ENCODE results near the gene TULP4.
"Not testable (repeated sequence)": the region's sequence is repeated elsewhere in the genome, so short reads cannot be mapped to it uniquely, and the experiment has no call there.

Gene TULP4

GRCh38 chr6:158519300-158519699, 207.0 kb downstream of the TULP4 start:
- no peak overlapping the region for H3K27ac ChIP-seq
- TF ChIP-seq, protein P1, sequence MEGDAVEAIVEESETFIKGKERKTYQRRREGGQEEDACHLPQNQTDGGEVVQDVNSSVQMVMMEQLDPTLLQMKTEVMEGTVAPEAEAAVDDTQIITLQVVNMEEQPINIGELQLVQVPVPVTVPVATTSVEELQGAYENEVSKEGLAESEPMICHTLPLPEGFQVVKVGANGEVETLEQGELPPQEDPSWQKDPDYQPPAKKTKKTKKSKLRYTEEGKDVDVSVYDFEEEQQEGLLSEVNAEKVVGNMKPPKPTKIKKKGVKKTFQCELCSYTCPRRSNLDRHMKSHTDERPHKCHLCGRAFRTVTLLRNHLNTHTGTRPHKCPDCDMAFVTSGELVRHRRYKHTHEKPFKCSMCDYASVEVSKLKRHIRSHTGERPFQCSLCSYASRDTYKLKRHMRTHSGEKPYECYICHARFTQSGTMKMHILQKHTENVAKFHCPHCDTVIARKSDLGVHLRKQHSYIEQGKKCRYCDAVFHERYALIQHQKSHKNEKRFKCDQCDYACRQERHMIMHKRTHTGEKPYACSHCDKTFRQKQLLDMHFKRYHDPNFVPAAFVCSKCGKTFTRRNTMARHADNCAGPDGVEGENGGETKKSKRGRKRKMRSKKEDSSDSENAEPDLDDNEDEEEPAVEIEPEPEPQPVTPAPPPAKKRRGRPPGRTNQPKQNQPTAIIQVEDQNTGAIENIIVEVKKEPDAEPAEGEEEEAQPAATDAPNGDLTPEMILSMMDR (IDR thresholded peaks at IDR 0.05) = no peak
- no peak for TF ChIP-seq ZFX (IDR thresholded peaks at IDR 0.05; ENCODE audit: borderline replicate concordance)

- H3K27ac ChIP-seq = no peak overlapping the region
- no peak for TF ChIP-seq ZFX (IDR thresholded peaks at IDR 0.05; ENCODE audit: borderline replicate concordance)
- TF ChIP-seq, protein P1 (IDR thresholded peaks at IDR 0.05) = no peak
Measured at GRCh38 chr6:158519761-158520160, 207.5 kb downstream of the TULP4 start.

- not testable (repeated sequence) for H3K27ac ChIP-seq
Measured at GRCh38 chr6:158520975-158521374, 208.7 kb downstream of the TULP4 start.

DNA sequence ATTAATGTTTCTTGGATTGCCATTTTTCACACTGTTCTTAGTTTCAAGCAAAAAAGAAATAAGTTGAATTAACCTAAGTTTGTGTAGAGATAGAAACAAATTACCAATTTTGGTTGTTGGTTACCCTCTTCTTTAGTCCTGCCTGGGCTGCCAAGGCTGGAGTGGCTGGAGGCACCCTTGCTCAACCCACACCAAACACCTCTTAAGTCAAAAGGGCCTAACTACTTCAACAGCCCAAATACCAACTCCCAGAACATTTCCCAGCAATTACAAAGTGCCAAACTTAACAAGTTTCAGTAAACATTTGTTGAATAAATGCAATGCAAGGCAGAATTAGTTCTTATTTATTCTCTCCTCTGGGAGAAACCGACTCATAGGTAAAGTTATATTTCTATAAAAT, 209.5 kb downstream of the TULP4 start:
- TF ChIP-seq, protein P1 (IDR thresholded peaks at IDR 0.05) = no peak
- no peak for TF ChIP-seq ZFX (IDR thresholded peaks at IDR 0.05; ENCODE audit: borderline replicate concordance)
- no peak overlapping the region for H3K27ac ChIP-seq

GRCh38 chr6:158522616-158523015, 210.4 kb downstream of the TULP4 start:
- TF ChIP-seq, protein P1 (IDR thresholded peaks at IDR 0.05) = no peak
- TF ChIP-seq ZFX (IDR thresholded peaks at IDR 0.05; ENCODE audit: borderline replicate concordance) = no peak
- H3K27ac ChIP-seq = no peak overlapping the region

GRCh38 chr6:158524311-158524710, 212.0 kb downstream of the TULP4 start:
- H3K27ac ChIP-seq = no peak overlapping the region
- TF ChIP-seq, protein P1 (IDR thresholded peaks at IDR 0.05) = no peak
- no peak for TF ChIP-seq ZFX (IDR thresholded peaks at IDR 0.05; ENCODE audit: borderline replicate concordance)

DNA sequence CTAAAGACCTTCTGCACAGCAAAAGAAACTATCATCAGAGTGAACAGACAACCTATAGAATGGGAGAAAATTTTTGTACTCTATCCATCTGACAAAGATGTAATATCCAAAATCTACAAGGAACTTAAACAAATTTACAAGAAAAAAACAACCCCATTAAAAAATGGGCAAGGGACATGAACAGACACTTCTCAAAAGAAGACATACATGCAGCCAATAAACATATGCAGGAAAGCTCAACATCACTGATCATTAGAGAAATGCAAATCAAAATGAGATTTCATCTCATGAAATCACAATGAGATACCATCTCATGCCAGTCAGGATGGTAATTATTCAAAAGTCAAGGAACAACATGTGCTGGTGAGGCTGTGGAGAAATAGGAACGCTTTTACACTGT, 215.6 kb downstream of the TULP4 start:
- H3K27ac ChIP-seq = not testable (repeated sequence)

DNA sequence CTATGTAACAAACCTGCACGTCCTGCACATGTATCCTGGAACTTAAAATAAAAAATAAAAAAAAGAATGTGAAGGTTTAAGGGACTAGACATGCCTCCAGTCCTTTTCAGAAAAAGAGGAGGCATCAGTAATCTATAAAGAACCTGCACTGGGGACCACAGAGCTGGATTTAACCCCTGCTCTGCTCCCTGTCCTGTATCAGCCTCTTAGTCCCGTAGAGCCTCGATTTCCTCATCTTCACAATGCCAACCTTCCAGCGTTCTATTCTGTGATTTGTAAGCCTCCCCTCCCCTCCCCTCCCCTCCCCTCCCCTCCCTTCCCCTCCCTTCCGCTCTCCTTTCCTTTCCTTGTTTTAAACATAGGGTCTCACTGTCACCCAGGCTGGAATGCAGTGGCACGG, 216.6 kb downstream of the TULP4 start:
- TF ChIP-seq, protein P1 (IDR thresholded peaks at IDR 0.05) = no peak
- TF ChIP-seq ZFX (IDR thresholded peaks at IDR 0.05; ENCODE audit: borderline replicate concordance) = no peak
- H3K27ac ChIP-seq = no peak overlapping the region
